H9 (cell line): ENCODE measurements around the gene ZNF628. TPM values are rescaled to one million over a fixed set of nuclear protein-coding genes. Genes with fewer than 3 reads are reported as not detected.

ENCODE experiments used
- DNase-seq: peaks from one replicate; pipeline ENCODE4 v3.0.0-alpha.2; 2017
- H2AFZ ChIP-seq: one replicate; pipeline ENCODE4 v1.6.1; 2013; ENCODE audit warnings: mild to moderate bottlenecking, low read length, control low read depth, moderate library complexity
- H2AK5ac ChIP-seq: 2 replicates; pipeline ENCODE4 v1.6.1; 2013; ENCODE audit warnings: low read length, control low read depth, mixed read lengths; ENCODE audit not compliant: insufficient read length
- H2BK120ac ChIP-seq: one replicate; pipeline ENCODE4 v1.6.1; 2013; ENCODE audit warnings: low read depth, mild to moderate bottlenecking, low read length, control low read depth, inconsistent platforms; ENCODE audit not compliant: poor library complexity, severe bottlenecking
- H2BK12ac ChIP-seq: 2 replicates; pipeline ENCODE4 v1.6.1; 2013; ENCODE audit warnings: low read length, control low read depth, mixed read lengths, low read depth; ENCODE audit not compliant: insufficient read length
- H2BK15ac ChIP-seq: 2 replicates; pipeline ENCODE4 v1.6.1; 2013; ENCODE audit warnings: low read depth, low read length, control low read depth
- H2BK20ac ChIP-seq: one replicate; pipeline ENCODE4 v1.6.1; 2013; ENCODE audit warnings: low read depth, mild to moderate bottlenecking, low read length, control low read depth, inconsistent platforms; ENCODE audit not compliant: poor library complexity, severe bottlenecking
- H2BK5ac ChIP-seq: 2 replicates; pipeline ENCODE4 v1.6.1; 2013; ENCODE audit warnings: low read length, control low read depth, mixed read lengths; ENCODE audit not compliant: insufficient read length
- H3K14ac ChIP-seq: 2 replicates; pipeline ENCODE4 v1.6.1; 2013; ENCODE audit warnings: low read length, control low read depth; ENCODE audit not compliant: insufficient read depth
- H3K18ac ChIP-seq: 2 replicates; pipeline ENCODE4 v1.6.1; 2013; ENCODE audit warnings: low read depth, mild to moderate bottlenecking, mixed read lengths, low read length, control low read depth; ENCODE audit not compliant: insufficient read length
- H3K23ac ChIP-seq: 2 replicates; pipeline ENCODE4 v1.6.1; 2013; ENCODE audit warnings: low read length, control low read depth, mixed read lengths, low read depth; ENCODE audit not compliant: insufficient read length
- H3K23me2 ChIP-seq: 2 replicates; pipeline ENCODE4 v1.6.1; 2013; ENCODE audit warnings: low read depth, mild to moderate bottlenecking, mixed read lengths, low read length, control low read depth; ENCODE audit not compliant: insufficient read length, poor library complexity, severe bottlenecking
- H3K27ac ChIP-seq: 2 replicates; pipeline ENCODE4 v1.5.1; 2013; ENCODE audit warnings: low read length, control low read depth, mixed read lengths, low read depth; ENCODE audit not compliant: insufficient read length
- H3K27me3 ChIP-seq: 2 replicates; pipeline ENCODE4 v1.6.1; 2013; ENCODE audit warnings: low read length, control low read depth, inconsistent platforms; ENCODE audit not compliant: insufficient read depth
- H3K4ac ChIP-seq: 2 replicates; pipeline ENCODE4 v1.6.1; 2013; ENCODE audit warnings: low read depth, mild to moderate bottlenecking, control low read depth, inconsistent platforms, low read length, moderate library complexity
- H3K4me1 ChIP-seq: 2 replicates; pipeline ENCODE4 v1.6.1; 2013; ENCODE audit warnings: low read length, control low read depth, inconsistent platforms; ENCODE audit not compliant: insufficient read depth
- H3K4me2 ChIP-seq: 2 replicates; pipeline ENCODE4 v1.6.1; 2013; ENCODE audit warnings: low read length, control low read depth, mixed read lengths; ENCODE audit not compliant: insufficient read length, insufficient read depth
- H3K56ac ChIP-seq: 2 replicates; pipeline ENCODE4 v1.6.1; 2013; ENCODE audit warnings: low read depth, mild to moderate bottlenecking, mixed read lengths, low read length, control low read depth; ENCODE audit not compliant: insufficient read length
- H3K79me1 ChIP-seq: 2 replicates; pipeline ENCODE4 v1.6.1; 2013; ENCODE audit warnings: low read depth, mild to moderate bottlenecking, moderate library complexity, low read length, control low read depth, inconsistent platforms; ENCODE audit not compliant: insufficient read depth, poor library complexity, severe bottlenecking
- H3K79me2 ChIP-seq: 2 replicates; pipeline ENCODE4 v1.6.1; 2013; ENCODE audit warnings: low read length, control low read depth, inconsistent platforms; ENCODE audit not compliant: insufficient read depth
- H3K9ac ChIP-seq: 2 replicates; pipeline ENCODE4 v1.6.1; 2013; ENCODE audit warnings: low read length, control low read depth, mixed read lengths; ENCODE audit not compliant: insufficient read length; ENCODE audit errors: extremely low read depth
- H3K9me3 ChIP-seq: one replicate; pipeline ENCODE4 v1.6.1; 2013; ENCODE audit warnings: low read depth, low read length, inconsistent platforms; ENCODE audit not compliant: control insufficient read depth
- H3T11ph ChIP-seq: one replicate; pipeline ENCODE4 v1.6.1; 2013; ENCODE audit warnings: mild to moderate bottlenecking, low read length, control low read depth, inconsistent platforms
- H4K20me1 ChIP-seq: one replicate; pipeline ENCODE4 v1.6.1; 2013; ENCODE audit not compliant: control insufficient read depth, insufficient read length, insufficient read depth
- H4K5ac ChIP-seq: 2 replicates; pipeline ENCODE4 v1.6.1; 2013; ENCODE audit warnings: low read depth, mild to moderate bottlenecking, mixed read lengths, low read length, control low read depth; ENCODE audit not compliant: insufficient read length
- H4K8ac ChIP-seq: replicated peaks from 2 replicates; pipeline ENCODE4 v1.6.1; 2013; ENCODE audit warnings: low read length, control low read depth, mixed read lengths, low read depth; ENCODE audit not compliant: insufficient read length
- H4K91ac ChIP-seq: 2 replicates; pipeline ENCODE4 v1.6.1; 2013; ENCODE audit warnings: low read depth, mild to moderate bottlenecking, moderate library complexity, mixed read lengths, low read length, control low read depth; ENCODE audit not compliant: insufficient read length
- H3K27ac Mint-ChIP-seq, 3 experiments: 2 replicates in 2 of 3; 3 replicates in 1 of 3; pipeline ENCODE4 v1.8.0; 2020 to 2021; ENCODE audit warnings: mixed read lengths in 3 of 3, mild to moderate bottlenecking in 1 of 3, moderate library complexity in 1 of 3
- H3K27me3 Mint-ChIP-seq: 2 replicates; pipeline ENCODE4 v1.8.0; 2021; ENCODE audit warnings: low read depth, mild to moderate bottlenecking, moderate library complexity, mixed read lengths
- H3K36me3 Mint-ChIP-seq, 3 experiments: 2 replicates in 2 of 3; 3 replicates in 1 of 3; pipeline ENCODE4 v1.8.0; 2020 to 2021; ENCODE audit warnings: low read depth in 3 of 3, mixed read lengths in 3 of 3; ENCODE audit not compliant: insufficient read depth in 1 of 3
- H3K4me1 Mint-ChIP-seq, 2 experiments: 2 replicates each; pipeline ENCODE4 v1.8.0; 2020; ENCODE audit warnings: mixed read lengths in 2 of 2
- H3K4me3 Mint-ChIP-seq, 2 experiments: 2 replicates in 1 of 2; 3 replicates in 1 of 2; pipeline ENCODE4 v1.8.0; 2020 to 2021; ENCODE audit warnings: mild to moderate bottlenecking in 2 of 2, mixed read lengths in 2 of 2, moderate library complexity in 1 of 2
- H3K9me3 Mint-ChIP-seq, 2 experiments: 2 replicates in 1 of 2; 3 replicates in 1 of 2; pipeline ENCODE4 v1.8.0; 2020; ENCODE audit warnings: mild to moderate bottlenecking in 2 of 2, mixed read lengths in 2 of 2, moderate library complexity in 1 of 2
- CTCF ChIP-seq: fragments of 200-600 bp; sonication (generic); conservative IDR thresholded peaks from 3 replicates; pipeline ENCODE4 v1.8.0; 2021; ENCODE audit warnings: antibody characterized with exemption, mild to moderate bottlenecking
- WGBS: extraction: QIAGEN DNeasy Blood & Tissue Kit; methylation state at CpG from one replicate; pipeline ENCODE4 v1.1.7; 2013; ENCODE audit warnings: missing lambda C conversion rate, low lambda C conversion rate, mixed read lengths; ENCODE audit not compliant: insufficient read length; ENCODE audit errors: extremely low coverage; 5-methylcytosine and 5-hydroxymethylcytosine counted together
- total RNA-seq: library from RNA; stranded (reverse); gene quantifications from 2 replicates; pipeline ENCODE4 v1.2.1, GENCODE V29; 2021

Gene ZNF628
- total RNA-seq, 1 experiment from 2014 or later, result 16.6 TPM

- Mint-ChIP-seq H3K4me1 (peaks cover 5 to 7% of the 10 kb centered on the region in 2 experiments; a peak in 3 of 4 replicates), H3K4me3 (no peak overlapping the region; a peak in 2 of 5 replicates), H3K9me3 (peaks cover 6 to 10% of the 10 kb centered on the region in 2 experiments; a peak in 3 of 5 replicates), H3K27ac (no peak overlapping the region), H3K27me3 (peaks cover 22% of the 10 kb centered on the region), H3K36me3 (peaks cover 0 to 2% (median 0%) of the 10 kb centered on the region in 3 experiments; a peak in 1 of 7 replicates)
- Histone ChIP-seq H3K9me3 (no peaks in the 10 kb centered on the region), H3K14ac (no peak overlapping the region), H4K5ac (no peak overlapping the region), H3K4me1 (no peaks in the 10 kb centered on the region), H3K56ac (no peak overlapping the region), H3K9ac (no peak overlapping the region), H3T11ph (no peak overlapping the region), H3K18ac (no peak overlapping the region), H3K79me1 (no peaks in the 10 kb centered on the region), H2AK5ac (no peak overlapping the region), H3K4ac (no peak overlapping the region), H3K23me2 (peaks cover 3% of the 10 kb centered on the region), H3K27ac (no peak overlapping the region), H3K79me2 (no peaks in the 10 kb centered on the region), H2BK20ac (no peak overlapping the region), H3K4me2 (no peak overlapping the region), H2BK15ac (no peak overlapping the region), H2BK12ac (no peak overlapping the region), H3K23ac (no peak overlapping the region), H3K27me3 (no peaks in the 10 kb centered on the region), H2BK5ac (no peak overlapping the region), H4K8ac (no peak overlapping the region), H4K91ac (no peak overlapping the region), H2AFZ (no peak overlapping the region), H4K20me1 (no peaks in the 10 kb centered on the region), H2BK120ac (no peak overlapping the region)
- no peak for TF ChIP-seq CTCF
- no CpG with 5 or more reads among the region's 1 CpG for whole genome bisulfite sequencing
- DNase-seq, result no peak
Measured at GRCh38 chr19:55431183-55431582, 45.2 kb upstream of the ZNF628 start.
